NT2/D1 (cell line): ENCODE results near the gene SUN1.
A peak's percentile ranks its signal among the peaks of the same experiment; 100 is the strongest.
"Not testable (repeated sequence)": the region's sequence is repeated elsewhere in the genome, so short reads cannot be mapped to it uniquely, and the experiment has no call there.

Experiments used
- DNase-seq: peaks from one replicate; pipeline ENCODE4 v3.0.0-alpha.2; 2011; ENCODE audit warnings: low read depth, low spot score
- H3K27me3 ChIP-seq: 2 replicates; pipeline ENCODE4 v1.6.0; 2011; ENCODE audit warnings: mild to moderate bottlenecking; ENCODE audit not compliant: insufficient read length, insufficient read depth
- H3K36me3 ChIP-seq: 2 replicates; pipeline ENCODE4 v1.6.1; 2011; ENCODE audit warnings: mild to moderate bottlenecking, low read length, mixed read lengths; ENCODE audit not compliant: insufficient read depth, insufficient read length
- H3K4me1 ChIP-seq: 2 replicates; pipeline ENCODE4 v1.5.1; 2011; ENCODE audit not compliant: insufficient read depth, insufficient read length
- H3K4me3 ChIP-seq: 2 replicates; pipeline ENCODE4 v1.5.1; 2011; ENCODE audit warnings: low read depth; ENCODE audit not compliant: insufficient read length
- H3K9ac ChIP-seq: 2 replicates; pipeline ENCODE4 v1.6.0; 2011; ENCODE audit warnings: low read depth; ENCODE audit not compliant: insufficient read length
- H3K9me3 ChIP-seq: 2 replicates; pipeline ENCODE4 v1.5.1; 2011; ENCODE audit warnings: mild to moderate bottlenecking, low read length; ENCODE audit not compliant: insufficient read depth
- SUZ12 ChIP-seq: IDR thresholded peaks from 2 replicates; pipeline ENCODE4 v1.6.1; 2011; ENCODE audit not compliant: insufficient read length, insufficient read depth; ENCODE audit errors: extremely low read depth
- YY1 ChIP-seq: IDR thresholded peaks from 2 replicates; pipeline ENCODE4 v1.6.1; 2011; ENCODE audit not compliant: insufficient read length, insufficient read depth
- ZNF274 ChIP-seq: IDR thresholded peaks from 2 replicates; pipeline ENCODE4 v1.6.1; 2011; ENCODE audit warnings: mild to moderate bottlenecking, low read depth, low read length

The SUN1 gene

GRCh38 chr7:869348-869747 is 37.1 kb downstream of the SUN1 start:
- Histone ChIP-seq H3K9me3 (peaks cover 4% of the 10 kb centered on the region; the same call in 1 of the 2 replicates), H3K27me3 (no peaks in the 10 kb centered on the region), H3K4me1 (peaks cover 2% of the 10 kb centered on the region), H3K4me3 (no peak overlapping the region), H3K9ac (no peak overlapping the region), H3K36me3 (peaks cover 80% of the 10 kb centered on the region)
- TF ChIP-seq SUZ12 (no peak), YY1 (no peak), ZNF274 (no peak)
- DNase-seq = no peak

- no peak overlapping the region for H3K9ac ChIP-seq
- H3K4me1 ChIP-seq = peaks cover 4% of the 10 kb centered on the region
- no peak overlapping the region for H3K4me3 ChIP-seq
- no peak for TF ChIP-seq SUZ12
- no peak for TF ChIP-seq YY1
- TF ChIP-seq ZNF274 = no peak
- H3K9me3 ChIP-seq = peaks cover 4% of the 10 kb centered on the region; the same call in 1 of the 2 replicates
- H3K36me3 ChIP-seq = peaks cover 70% of the 10 kb centered on the region
- no peak for DNase-seq
- H3K27me3 ChIP-seq = no peaks in the 10 kb centered on the region
Measured at GRCh38 chr7:871900-872537, 39.7 kb downstream of the SUN1 start.

- not testable (repeated sequence) for H3K4me1 ChIP-seq, H3K9ac ChIP-seq, DNase-seq, H3K27me3 ChIP-seq, H3K4me3 ChIP-seq, H3K9me3 ChIP-seq
- H3K36me3 ChIP-seq = peaks cover 63% of the 10 kb centered on the region
Measured at GRCh38 chr7:872685-873084, 40.4 kb downstream of the SUN1 start.

GRCh38 chr7:873367-874002 is 41.2 kb downstream of the SUN1 start:
- TF ChIP-seq SUZ12 (no peak), YY1 (no peak), ZNF274 (no peak)
- Histone ChIP-seq H3K9me3 (peaks cover 4% of the 10 kb centered on the region; the same call in 1 of the 2 replicates), H3K27me3 (no peaks in the 10 kb centered on the region), H3K36me3 (peaks cover 62% of the 10 kb centered on the region), H3K4me1 (peaks cover 2% of the 10 kb centered on the region), H3K9ac (no peak overlapping the region), H3K4me3 (no peak overlapping the region)
- peak; percentile 92 for DNase-seq

GRCh38 chr7:874031-874749 is 41.9 kb downstream of the SUN1 start:
- no peak for TF ChIP-seq SUZ12
- no peak for TF ChIP-seq ZNF274
- TF ChIP-seq YY1 = no peak
- Histone ChIP-seq H3K9me3 (peaks cover 4% of the 10 kb centered on the region; the same call in 1 of the 2 replicates), H3K4me1 (peaks cover 2% of the 10 kb centered on the region), H3K4me3 (no peak overlapping the region), H3K27me3 (no peaks in the 10 kb centered on the region), H3K36me3 (peaks cover 64% of the 10 kb centered on the region), H3K9ac (no peak overlapping the region)
- DNase-seq = no peak

- Histone ChIP-seq H3K9me3 (peaks cover 4% of the 10 kb centered on the region; the same call in 1 of the 2 replicates), H3K9ac (peak overlapping the region; percentile 47), H3K27me3 (no peaks in the 10 kb centered on the region), H3K4me3 (no peak overlapping the region), H3K4me1 (peaks cover 2% of the 10 kb centered on the region), H3K36me3 (peaks cover 63% of the 10 kb centered on the region)
- DNase-seq = no peak
- no peak for TF ChIP-seq YY1
Measured at GRCh38 chr7:875051-875450, 42.8 kb downstream of the SUN1 start.

- no peak for DNase-seq
- H3K4me1 ChIP-seq = peaks cover 6% of the 10 kb centered on the region
- no peak overlapping the region for H3K4me3 ChIP-seq
- H3K36me3 ChIP-seq = peaks cover 62% of the 10 kb centered on the region
- H3K27me3 ChIP-seq = no peaks in the 10 kb centered on the region
- TF ChIP-seq YY1 (no peak), SUZ12 (no peak)
- H3K9ac ChIP-seq = peak overlapping the region; percentile 47
- peaks cover 4% of the 10 kb centered on the region; the same call in 1 of the 2 replicates for H3K9me3 ChIP-seq
Measured at GRCh38 chr7:875476-876076, 43.3 kb downstream of the SUN1 start.
